GM12878 (cell line): ENCODE measurements around the gene NUB1. TPM values are rescaled to one million over a fixed set of nuclear protein-coding genes. Genes with fewer than 3 reads are reported as not detected.

Experiments
- ATAC-seq: fragments of 200-7000 bp; cut with Tn5 transposase; 3 replicates; pipeline ENCODE4 v1.9.1; 2020; ENCODE audit warnings: mild to moderate bottlenecking, moderate library complexity
- BruUV-seq: library from RNA; stranded (reverse); fragments of 400-500 nt; replicated peaks from 2 replicates; lab custom pipeline; 2021; lab: Mats Ljungman, UMichigan
- CTCF ChIA-PET: fragments of 300-600 bp; sonication (Branson Sonifier 250); formaldehyde crosslinking; extraction: SDS; loops from one replicate; lab custom pipeline; 2021; ENCODE audit warnings: inconsistent platforms; lab: Yijun Ruan, JAX
- POLR2A ChIA-PET: fragments of 350-600 bp; formaldehyde crosslinking; extraction: SDS; loops from one replicate; lab custom pipeline; 2021; ENCODE audit warnings: inconsistent platforms; lab: Charles Lee
- RAD21 ChIA-PET: fragments of 300-600 bp; sonication (Branson Sonifier 250); formaldehyde crosslinking; loops from one replicate; lab custom pipeline; 2023; ENCODE audit warnings: antibody characterized with exemption; ENCODE audit not compliant: unreplicated experiment; lab: Charles Lee
- SMC1A ChIA-PET: fragments of 300-600 bp; sonication (Branson Sonifier 250); formaldehyde crosslinking; loops from one replicate; lab custom pipeline; 2023; ENCODE audit not compliant: unreplicated experiment, uncharacterized antibody; lab: Charles Lee
- DNase-seq: peaks from one replicate; pipeline ENCODE4 v3.0.0-alpha.2; 2011; ENCODE audit warnings: low read depth, low spot score
- FAIRE-seq: peaks from 3 replicates; lab custom pipeline; 2011; peaks lifted over from hg19 to GRCh38; lab: Jason Lieb, UNC
- H2AFZ ChIP-seq: 2 replicates; pipeline ENCODE4 v1.6.0; 2011; ENCODE audit warnings: low read depth, low read length, control low read depth; ENCODE audit not compliant: control insufficient read depth
- H3K27ac ChIP-seq: 2 replicates; pipeline ENCODE4 v1.5.1; 2011; ENCODE audit warnings: control low read depth; ENCODE audit not compliant: control insufficient read depth, insufficient read depth
- H3K27me3 ChIP-seq, 2 experiments: replicated peaks in 1 of 2; 2 replicates each; pipeline versions ENCODE4 v1.6.0 to v1.6.1; 2011; ENCODE audit warnings: low read length in 1 of 2; ENCODE audit not compliant: control insufficient read depth in 2 of 2, insufficient read depth in 2 of 2
- H3K36me3 ChIP-seq, 2 experiments: 2 replicates each; pipeline ENCODE4 v1.5.1; 2011; ENCODE audit warnings: low read length in 1 of 2; ENCODE audit not compliant: control insufficient read depth in 2 of 2, insufficient read depth in 2 of 2
- H3K4me1 ChIP-seq: 2 replicates; pipeline ENCODE4 v1.6.1; 2011; ENCODE audit warnings: mild to moderate bottlenecking, low read length, moderate library complexity, mixed read lengths; ENCODE audit not compliant: control insufficient read depth, insufficient read depth
- H3K4me2 ChIP-seq: 2 replicates; pipeline ENCODE4 v1.6.0; 2011; ENCODE audit warnings: control low read depth; ENCODE audit not compliant: control insufficient read depth, insufficient read depth
- H3K4me3 ChIP-seq: fragments of 200-600 bp; sonication (generic); 2 replicates; pipeline ENCODE4 v1.5.1; 2016
- H3K79me2 ChIP-seq: 2 replicates; pipeline ENCODE4 v1.6.0; 2011; ENCODE audit warnings: low read length; ENCODE audit not compliant: control insufficient read depth, insufficient read depth
- H3K9ac ChIP-seq: 2 replicates; pipeline ENCODE4 v1.8.0; 2011; ENCODE audit warnings: low read length, control low read depth, mixed read lengths; ENCODE audit not compliant: control insufficient read depth, insufficient read depth
- H3K9me3 ChIP-seq: replicated peaks from 3 replicates; pipeline ENCODE4 v1.5.1; 2011; ENCODE audit warnings: mild to moderate bottlenecking, low read length; ENCODE audit not compliant: control insufficient read depth, insufficient read depth
- H4K20me1 ChIP-seq: 2 replicates; pipeline ENCODE4 v1.6.0; 2011; ENCODE audit not compliant: control insufficient read depth, insufficient read depth
- CHD1 ChIP-seq: IDR thresholded peaks from 2 replicates; pipeline ENCODE4 v1.6.1; 2012; ENCODE audit warnings: low read depth, low read length, improper control_type of control experiment
- DPF2 ChIP-seq: fragments of 450-650 bp; IDR thresholded peaks from 2 replicates; pipeline ENCODE4 v1.6.1; 2017; ENCODE audit warnings: mild to moderate bottlenecking
- FOXK2 ChIP-seq: fragments of 450-650 bp; IDR thresholded peaks from 2 replicates; pipeline ENCODE4 v1.6.1; 2017; ENCODE audit warnings: mild to moderate bottlenecking, moderate library complexity
- IKZF1 ChIP-seq: fragments of 450-650 bp; conservative IDR thresholded peaks from 2 replicates; pipeline ENCODE4 v1.6.1; 2017; ENCODE audit warnings: antibody characterized with exemption, mild to moderate bottlenecking
- RUNX3 ChIP-seq: IDR thresholded peaks from 2 replicates; pipeline ENCODE4 v1.6.1; 2012; ENCODE audit warnings: low read length, inconsistent platforms
- SMAD1 ChIP-seq: fragments of 450-650 bp; IDR thresholded peaks from 2 replicates; pipeline ENCODE4 v1.6.1; 2018; ENCODE audit warnings: mild to moderate bottlenecking, low read depth; ENCODE audit not compliant: partially characterized antibody
- YY1 ChIP-seq: IDR thresholded peaks from 2 replicates; pipeline ENCODE4 v1.6.1; 2011; ENCODE audit warnings: low read depth, mild to moderate bottlenecking, low read length
- WGBS: methylation state at CpG from one replicate; pipeline ENCODE4 v1.1.6; 2016; ENCODE audit warnings: low lambda C conversion rate; ENCODE audit not compliant: insufficient replicate concordance, insufficient coverage; ENCODE audit errors: missing lambda C conversion rate; 5-methylcytosine and 5-hydroxymethylcytosine counted together
- in situ Hi-C: fragments of 300-500 bp; cut with MboI; formaldehyde crosslinking; loops from 9 replicates; pipeline ENCODE4 v1.14.3; 2018; ENCODE audit warnings: mixed read lengths
- intact Hi-C: fragments of 100-400 bp; cut with micrococcal nuclease; formaldehyde crosslinking; loops from one replicate; pipeline ENCODE4 v1.14.2; 2022; ENCODE audit not compliant: unreplicated experiment
- polyA plus RNA-seq, 11 experiments: library from polyadenylated mRNA; depleted of rRNA in 4 of 11; unstranded in 6 of 11; stranded (reverse) in 5 of 11; fragments of >200 nt; fragmentation: Nextera tagmentation in 4 of 11; fragmentation: Illumina TruSeq in 1 of 11; extraction: Ambion mirVana in 4 of 11; extraction: Trizol in 1 of 11; gene quantifications; 1 replicate in 1 of 11; 2 replicates in 10 of 11; pipeline versions ENCODE4 v1.2.1 to v1.2.3, GENCODE V29; 2011 to 2016; ENCODE audit warnings: inconsistent platforms in 2 of 11, missing spikeins in 2 of 11, low read depth in 1 of 11
- total RNA-seq, 4 experiments: library from RNA; depleted of rRNA in 3 of 4; stranded (reverse); fragments of >200 nt in 3 of 4; fragmentation: Illumina TruSeq in 1 of 4; extraction: Trizol in 1 of 4; gene quantifications; 2 replicates each; pipeline versions ENCODE4 v1.2.1 to v1.2.3, GENCODE V29; 2013 to 2021
- TF ChIP-seq, protein P1 (sequence below): IDR thresholded peaks from 2 replicates; pipeline ENCODE4 v1.6.1; 2011; ENCODE audit warnings: borderline replicate concordance, low read depth, mild to moderate bottlenecking, moderate library complexity, low read length; ENCODE audit not compliant: insufficient read depth, poor library complexity, severe bottlenecking
- TF ChIP-seq, protein P2 (sequence below): IDR thresholded peaks from 2 replicates; pipeline ENCODE4 v1.6.1; 2012; ENCODE audit warnings: mild to moderate bottlenecking, low read depth, low read length
- TF ChIP-seq, protein P3 (sequence below): fragments of 450-650 bp; IDR thresholded peaks from 2 replicates; pipeline ENCODE4 v1.6.1; 2017; ENCODE audit warnings: mild to moderate bottlenecking, low read depth, inconsistent platforms; ENCODE audit not compliant: poor library complexity, severe bottlenecking
- TF ChIP-seq, protein P4 (sequence below): fragments of 450-650 bp; formaldehyde crosslinking; IDR thresholded peaks from 2 replicates; pipeline ENCODE4 v1.4.0; 2020; ENCODE audit warnings: mild to moderate bottlenecking, moderate library complexity

NUB1 gene
- total and polyA plus RNA-seq, 10 of the 15 experiments (the other 5 are each of a cell fraction or from before 2014, with no cell fraction given): 24.1 to 102 (median 49.0) TPM

DNA sequence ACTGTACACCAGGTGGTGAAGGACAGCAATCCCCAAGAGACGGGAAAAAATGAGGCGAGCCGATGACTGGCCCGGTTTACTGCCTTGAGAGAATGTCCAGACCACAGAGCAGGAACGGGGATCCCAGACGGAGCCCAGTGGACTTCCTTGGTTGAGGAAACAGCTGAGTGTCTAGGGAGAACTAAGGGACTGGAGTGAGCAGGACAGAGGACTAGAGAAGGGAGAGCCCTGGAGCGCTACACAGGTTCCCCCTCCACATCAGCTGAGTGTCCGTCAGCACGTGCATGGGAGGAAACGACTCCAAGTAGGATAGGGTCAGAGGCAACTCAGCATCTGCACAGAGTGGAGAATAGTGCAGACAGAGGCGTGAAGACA is 75.3 kb downstream of the NUB1 start (continued):
- TF ChIP-seq, protein P1, sequence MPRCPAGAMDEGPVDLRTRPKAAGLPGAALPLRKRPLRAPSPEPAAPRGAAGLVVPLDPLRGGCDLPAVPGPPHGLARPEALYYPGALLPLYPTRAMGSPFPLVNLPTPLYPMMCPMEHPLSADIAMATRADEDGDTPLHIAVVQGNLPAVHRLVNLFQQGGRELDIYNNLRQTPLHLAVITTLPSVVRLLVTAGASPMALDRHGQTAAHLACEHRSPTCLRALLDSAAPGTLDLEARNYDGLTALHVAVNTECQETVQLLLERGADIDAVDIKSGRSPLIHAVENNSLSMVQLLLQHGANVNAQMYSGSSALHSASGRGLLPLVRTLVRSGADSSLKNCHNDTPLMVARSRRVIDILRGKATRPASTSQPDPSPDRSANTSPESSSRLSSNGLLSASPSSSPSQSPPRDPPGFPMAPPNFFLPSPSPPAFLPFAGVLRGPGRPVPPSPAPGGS: no peak

DNA sequence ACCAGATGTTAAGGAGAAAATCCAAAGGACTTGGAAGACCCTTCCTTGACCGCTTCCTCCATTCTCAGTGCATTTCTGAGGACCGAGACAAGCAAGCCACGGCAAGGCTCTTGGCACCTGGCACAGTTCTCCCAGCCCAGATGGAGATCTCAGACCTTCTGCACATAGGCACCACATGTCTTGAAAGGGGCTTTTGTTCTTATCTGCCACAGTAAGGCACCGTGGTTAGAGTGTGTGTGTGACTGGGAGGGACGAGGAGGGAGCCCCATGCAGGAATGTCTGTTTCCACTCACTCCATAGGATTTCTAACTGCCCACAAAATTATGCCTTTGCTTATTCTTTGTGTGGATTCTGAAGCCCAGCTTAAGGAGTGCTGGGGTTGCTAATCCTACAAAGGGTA is 78.5 kb downstream of the NUB1 start:
- intact Hi-C loops (no loop called here), in situ Hi-C loops (no loop called here)
- DNase-seq: no peak
- WGBS: 45% methylated on average over 5 of the region's 5 CpGs
- Histone ChIP-seq H3K4me1 (no peaks in the 10 kb centered on the region), H3K79me2 (no peaks in the 10 kb centered on the region), H4K20me1 (no peaks in the 10 kb centered on the region), H3K4me2 (no peak overlapping the region), H3K9ac (no peak overlapping the region), H2AFZ (no peak overlapping the region), H3K27me3 (no peaks in the 10 kb centered on the region; a peak in 2 of 4 replicates), H3K9me3 (peaks cover 9% of the 10 kb centered on the region), H3K36me3 (no peaks in the 10 kb centered on the region), H3K27ac (no peak overlapping the region), H3K4me3 (no peak overlapping the region)
- no peak for FAIRE-seq
- no TSS peak for BruUV-seq
- ChIA-PET POLR2A (no interaction called here), RAD21 (no interaction called here), SMC1A (no interaction called here), CTCF (no interaction called here)
- ATAC-seq: no peak
- TF ChIP-seq, protein P2, sequence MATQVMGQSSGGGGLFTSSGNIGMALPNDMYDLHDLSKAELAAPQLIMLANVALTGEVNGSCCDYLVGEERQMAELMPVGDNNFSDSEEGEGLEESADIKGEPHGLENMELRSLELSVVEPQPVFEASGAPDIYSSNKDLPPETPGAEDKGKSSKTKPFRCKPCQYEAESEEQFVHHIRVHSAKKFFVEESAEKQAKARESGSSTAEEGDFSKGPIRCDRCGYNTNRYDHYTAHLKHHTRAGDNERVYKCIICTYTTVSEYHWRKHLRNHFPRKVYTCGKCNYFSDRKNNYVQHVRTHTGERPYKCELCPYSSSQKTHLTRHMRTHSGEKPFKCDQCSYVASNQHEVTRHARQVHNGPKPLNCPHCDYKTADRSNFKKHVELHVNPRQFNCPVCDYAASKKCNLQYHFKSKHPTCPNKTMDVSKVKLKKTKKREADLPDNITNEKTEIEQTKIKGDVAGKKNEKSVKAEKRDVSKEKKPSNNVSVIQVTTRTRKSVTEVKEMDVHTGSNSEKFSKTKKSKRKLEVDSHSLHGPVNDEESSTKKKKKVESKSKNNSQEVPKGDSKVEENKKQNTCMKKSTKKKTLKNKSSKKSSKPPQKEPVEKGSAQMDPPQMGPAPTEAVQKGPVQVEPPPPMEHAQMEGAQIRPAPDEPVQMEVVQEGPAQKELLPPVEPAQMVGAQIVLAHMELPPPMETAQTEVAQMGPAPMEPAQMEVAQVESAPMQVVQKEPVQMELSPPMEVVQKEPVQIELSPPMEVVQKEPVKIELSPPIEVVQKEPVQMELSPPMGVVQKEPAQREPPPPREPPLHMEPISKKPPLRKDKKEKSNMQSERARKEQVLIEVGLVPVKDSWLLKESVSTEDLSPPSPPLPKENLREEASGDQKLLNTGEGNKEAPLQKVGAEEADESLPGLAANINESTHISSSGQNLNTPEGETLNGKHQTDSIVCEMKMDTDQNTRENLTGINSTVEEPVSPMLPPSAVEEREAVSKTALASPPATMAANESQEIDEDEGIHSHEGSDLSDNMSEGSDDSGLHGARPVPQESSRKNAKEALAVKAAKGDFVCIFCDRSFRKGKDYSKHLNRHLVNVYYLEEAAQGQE: no peak
- TF ChIP-seq YY1 (no peak), IKZF1 (no peak), FOXK2 (no peak), SMAD1 (no peak), DPF2 (no peak), RUNX3 (no peak), CHD1 (no peak)
- TF ChIP-seq, protein P3, sequence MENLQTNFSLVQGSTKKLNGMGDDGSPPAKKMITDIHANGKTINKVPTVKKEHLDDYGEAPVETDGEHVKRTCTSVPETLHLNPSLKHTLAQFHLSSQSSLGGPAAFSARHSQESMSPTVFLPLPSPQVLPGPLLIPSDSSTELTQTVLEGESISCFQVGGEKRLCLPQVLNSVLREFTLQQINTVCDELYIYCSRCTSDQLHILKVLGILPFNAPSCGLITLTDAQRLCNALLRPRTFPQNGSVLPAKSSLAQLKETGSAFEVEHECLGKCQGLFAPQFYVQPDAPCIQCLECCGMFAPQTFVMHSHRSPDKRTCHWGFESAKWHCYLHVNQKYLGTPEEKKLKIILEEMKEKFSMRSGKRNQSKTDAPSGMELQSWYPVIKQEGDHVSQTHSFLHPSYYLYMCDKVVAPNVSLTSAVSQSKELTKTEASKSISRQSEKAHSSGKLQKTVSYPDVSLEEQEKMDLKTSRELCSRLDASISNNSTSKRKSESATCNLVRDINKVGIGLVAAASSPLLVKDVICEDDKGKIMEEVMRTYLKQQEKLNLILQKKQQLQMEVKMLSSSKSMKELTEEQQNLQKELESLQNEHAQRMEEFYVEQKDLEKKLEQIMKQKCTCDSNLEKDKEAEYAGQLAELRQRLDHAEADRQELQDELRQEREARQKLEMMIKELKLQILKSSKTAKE: no peak
- TF ChIP-seq, protein P4, sequence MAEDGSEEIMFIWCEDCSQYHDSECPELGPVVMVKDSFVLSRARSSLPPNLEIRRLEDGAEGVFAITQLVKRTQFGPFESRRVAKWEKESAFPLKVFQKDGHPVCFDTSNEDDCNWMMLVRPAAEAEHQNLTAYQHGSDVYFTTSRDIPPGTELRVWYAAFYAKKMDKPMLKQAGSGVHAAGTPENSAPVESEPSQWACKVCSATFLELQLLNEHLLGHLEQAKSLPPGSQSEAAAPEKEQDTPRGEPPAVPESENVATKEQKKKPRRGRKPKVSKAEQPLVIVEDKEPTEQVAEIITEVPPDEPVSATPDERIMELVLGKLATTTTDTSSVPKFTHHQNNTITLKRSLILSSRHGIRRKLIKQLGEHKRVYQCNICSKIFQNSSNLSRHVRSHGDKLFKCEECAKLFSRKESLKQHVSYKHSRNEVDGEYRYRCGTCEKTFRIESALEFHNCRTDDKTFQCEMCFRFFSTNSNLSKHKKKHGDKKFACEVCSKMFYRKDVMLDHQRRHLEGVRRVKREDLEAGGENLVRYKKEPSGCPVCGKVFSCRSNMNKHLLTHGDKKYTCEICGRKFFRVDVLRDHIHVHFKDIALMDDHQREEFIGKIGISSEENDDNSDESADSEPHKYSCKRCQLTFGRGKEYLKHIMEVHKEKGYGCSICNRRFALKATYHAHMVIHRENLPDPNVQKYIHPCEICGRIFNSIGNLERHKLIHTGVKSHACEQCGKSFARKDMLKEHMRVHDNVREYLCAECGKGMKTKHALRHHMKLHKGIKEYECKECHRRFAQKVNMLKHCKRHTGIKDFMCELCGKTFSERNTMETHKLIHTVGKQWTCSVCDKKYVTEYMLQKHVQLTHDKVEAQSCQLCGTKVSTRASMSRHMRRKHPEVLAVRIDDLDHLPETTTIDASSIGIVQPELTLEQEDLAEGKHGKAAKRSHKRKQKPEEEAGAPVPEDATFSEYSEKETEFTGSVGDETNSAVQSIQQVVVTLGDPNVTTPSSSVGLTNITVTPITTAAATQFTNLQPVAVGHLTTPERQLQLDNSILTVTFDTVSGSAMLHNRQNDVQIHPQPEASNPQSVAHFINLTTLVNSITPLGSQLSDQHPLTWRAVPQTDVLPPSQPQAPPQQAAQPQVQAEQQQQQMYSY (CRISPR knock-in tag): no peak
